ENCODE data around the gene H2BW2. TPM values are rescaled to one million over a fixed set of nuclear protein-coding genes. Genes with fewer than 3 reads are reported as not detected.

Gene H2BW2
- total and polyA plus RNA-seq, 7 donors: not detected

DNA sequence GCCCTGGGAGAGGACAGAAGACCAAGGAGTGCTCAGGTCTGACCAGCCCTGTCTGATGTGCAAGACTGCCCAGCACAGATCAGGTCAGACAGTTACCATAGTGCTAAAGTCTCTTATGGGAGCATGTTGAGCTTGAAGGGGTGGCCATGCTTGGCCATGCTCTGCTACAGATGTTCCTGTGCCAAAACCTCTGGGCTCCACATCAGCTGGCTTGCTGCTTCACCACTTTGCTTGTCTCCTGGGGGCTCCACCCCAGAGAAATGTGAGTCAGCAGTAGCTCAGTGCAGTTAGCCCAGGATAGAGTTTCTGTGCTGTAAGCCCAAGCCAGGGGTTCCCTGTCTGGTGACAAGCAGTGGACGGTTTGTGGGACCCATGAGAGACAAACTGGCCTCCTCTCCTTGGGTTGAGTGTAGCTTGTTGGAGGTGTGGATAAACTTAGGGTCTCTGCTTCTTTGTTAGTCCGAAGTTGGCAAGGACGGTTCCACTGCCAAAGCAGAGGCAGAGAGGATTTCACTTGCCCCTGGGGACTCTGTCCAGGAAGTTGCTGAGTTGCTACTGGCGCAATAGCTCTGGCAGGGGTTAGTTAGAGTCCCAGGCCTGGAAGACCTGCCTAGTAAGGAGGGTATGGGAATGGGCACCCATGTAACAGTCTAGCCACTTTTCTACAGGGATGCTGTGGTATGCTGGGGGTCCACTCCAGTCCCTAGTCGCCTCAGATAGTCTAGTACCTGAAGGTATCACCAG, 45.0 kb downstream of the H2BW2 start:
- 46 to 57% (median 49%) methylated on average over 3 to 5 of the region's 5 CpGs for WGBS, 3 donors
- TF ChIP-seq, protein P1, sequence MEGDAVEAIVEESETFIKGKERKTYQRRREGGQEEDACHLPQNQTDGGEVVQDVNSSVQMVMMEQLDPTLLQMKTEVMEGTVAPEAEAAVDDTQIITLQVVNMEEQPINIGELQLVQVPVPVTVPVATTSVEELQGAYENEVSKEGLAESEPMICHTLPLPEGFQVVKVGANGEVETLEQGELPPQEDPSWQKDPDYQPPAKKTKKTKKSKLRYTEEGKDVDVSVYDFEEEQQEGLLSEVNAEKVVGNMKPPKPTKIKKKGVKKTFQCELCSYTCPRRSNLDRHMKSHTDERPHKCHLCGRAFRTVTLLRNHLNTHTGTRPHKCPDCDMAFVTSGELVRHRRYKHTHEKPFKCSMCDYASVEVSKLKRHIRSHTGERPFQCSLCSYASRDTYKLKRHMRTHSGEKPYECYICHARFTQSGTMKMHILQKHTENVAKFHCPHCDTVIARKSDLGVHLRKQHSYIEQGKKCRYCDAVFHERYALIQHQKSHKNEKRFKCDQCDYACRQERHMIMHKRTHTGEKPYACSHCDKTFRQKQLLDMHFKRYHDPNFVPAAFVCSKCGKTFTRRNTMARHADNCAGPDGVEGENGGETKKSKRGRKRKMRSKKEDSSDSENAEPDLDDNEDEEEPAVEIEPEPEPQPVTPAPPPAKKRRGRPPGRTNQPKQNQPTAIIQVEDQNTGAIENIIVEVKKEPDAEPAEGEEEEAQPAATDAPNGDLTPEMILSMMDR (IDR thresholded peaks at IDR 0.05): no peak
- ATAC-seq (no peak), DNase-seq (no peak)
- Histone ChIP-seq H3K27me3 (ENCODE audit: insufficient read depth in 3 of 3, low read length in 2 of 3) (peaks cover 0 to 27% (median 0%) of the 10 kb centered on the region in 3 donors), H3K9me3 (no peaks in the 10 kb centered on the region), H3K4me1 (no peaks in the 10 kb centered on the region), H3K4me3 (no peak overlapping the region), H3K27ac (no peak overlapping the region), H3K36me3 (ENCODE audit: insufficient read depth in 1 of 2, low read depth in 1 of 2) (no peaks in the 10 kb centered on the region)
- intact Hi-C loops (cut with DNase I): no loop called here

DNA sequence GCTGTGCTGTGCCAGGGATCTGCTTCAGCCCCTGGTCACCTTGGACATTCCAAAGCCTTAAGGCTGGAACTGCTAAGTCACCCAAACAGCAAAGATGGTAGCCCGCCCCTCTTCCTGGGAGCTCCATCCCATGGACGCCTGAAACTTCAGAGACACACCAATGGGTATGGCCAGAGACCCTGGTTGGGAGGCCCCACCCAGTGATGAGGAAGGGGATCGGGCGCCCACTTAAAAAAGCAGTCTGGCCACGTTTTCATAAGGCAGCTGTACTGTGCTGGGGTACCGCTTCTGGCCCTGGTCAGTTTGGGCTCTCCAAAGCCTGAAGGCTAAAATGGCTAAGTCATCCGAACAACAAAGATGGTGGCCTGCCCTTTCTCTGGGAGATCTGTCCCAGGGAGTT, 45.7 kb downstream of the H2BW2 start:
- Histone ChIP-seq H3K27me3 (ENCODE audit: insufficient read depth in 3 of 3, low read length in 2 of 3) (peaks cover 0 to 30% (median 0%) of the 10 kb centered on the region in 3 donors), H3K36me3 (ENCODE audit: insufficient read depth in 1 of 2, low read depth in 1 of 2) (no peaks in the 10 kb centered on the region), H3K4me3 (no peak overlapping the region), H3K9me3 (no peaks in the 10 kb centered on the region), H3K4me1 (no peaks in the 10 kb centered on the region), H3K27ac (no peak overlapping the region)
- WGBS, 3 donors: 84 to 90% (median 90%) methylated on average over 6 to 7 of the region's 7 CpGs
- intact Hi-C loops (cut with DNase I): no loop called here
- no peak for ATAC-seq
- DNase-seq: no peak
- TF ChIP-seq, protein P1 (IDR thresholded peaks at IDR 0.05): no peak

DNA sequence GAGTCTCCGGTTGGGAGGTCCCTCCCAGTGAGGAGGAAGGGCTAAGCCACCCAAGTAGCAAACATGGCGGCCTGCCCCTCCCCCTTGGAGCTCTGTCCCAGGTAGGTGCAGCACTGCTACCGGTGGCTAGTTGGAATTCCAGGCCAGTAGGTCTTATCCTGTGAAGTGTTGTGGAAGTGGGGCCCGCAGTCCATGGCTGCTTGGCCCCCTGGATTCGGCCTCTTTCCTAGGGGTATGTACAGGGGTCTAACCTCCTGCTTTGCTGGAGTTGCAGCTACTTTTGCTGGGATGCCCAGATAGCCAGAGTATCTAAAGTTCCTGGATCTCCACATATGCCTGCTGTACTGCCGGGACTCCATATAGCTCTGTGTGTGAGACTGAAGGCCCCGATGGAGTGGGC, 46.2 kb downstream of the H2BW2 start:
- H3K27ac ChIP-seq: no peak overlapping the region
- H3K4me3 ChIP-seq: no peak overlapping the region
- H3K4me1 ChIP-seq: no peaks in the 10 kb centered on the region
- TF ChIP-seq, protein P1 (IDR thresholded peaks at IDR 0.05): no peak
- ATAC-seq (no peak), DNase-seq (no peak)
- peaks cover 0 to 30% (median 0%) of the 10 kb centered on the region in 3 donors for H3K27me3 ChIP-seq (ENCODE audit: insufficient read depth in 3 of 3, low read length in 2 of 3)
- intact Hi-C loops (cut with DNase I): no loop called here
- no peaks in the 10 kb centered on the region for H3K36me3 ChIP-seq (ENCODE audit: insufficient read depth in 1 of 2, low read depth in 1 of 2)
- no peaks in the 10 kb centered on the region for H3K9me3 ChIP-seq
- WGBS, 3 donors: 78 to 90% (median 87%) methylated on average over 2 to 7 of the region's 7 CpGs

Other genes starting within 250 kb of the H2BW2 start
- gene RAB9B, start 207.7 kb upstream of the H2BW2 start, total RNA-seq: 10 to 100 TPM in 1 of 4 donors, 1 to 10 TPM in 3; 1.9 to 15.2 (median 5.3) TPM
- gene RAB9B, start 207.7 kb upstream of the H2BW2 start, polyA plus RNA-seq: 1 to 10 TPM in 2 of 3 donors, under 1 TPM in 1; 0.47 to 4.2 (median 1.7) TPM
- gene TMSB15B, start 77.3 kb upstream of the H2BW2 start, total RNA-seq: 1 to 10 TPM in 1 of 4 donors, under 1 TPM in 1, not detected in 2; 0.26 to 1.0 TPM
- gene TMSB15B, start 77.3 kb upstream of the H2BW2 start, polyA plus RNA-seq: under 1 TPM; 0.19 to 0.53 (median 0.46) TPM
- not detected for gene H2BW1, start 26.2 kb upstream of the H2BW2 start, total RNA-seq
- gene H2BW1, start 26.2 kb upstream of the H2BW2 start, polyA plus RNA-seq: not detected
- gene TMSB15C, start 36.3 kb downstream of the H2BW2 start, total RNA-seq: under 1 TPM in 3 of 4 donors, not detected in 1; 0.11 to 0.17 (median 0.15) TPM
- under 1 TPM; 0.05 to 0.35 (median 0.08) TPM for gene TMSB15C, start 36.3 kb downstream of the H2BW2 start, polyA plus RNA-seq
- under 1 TPM in 2 of 4 donors, not detected in 2; 0.07 to 0.13 TPM for gene ZCCHC18, start 72.6 kb downstream of the H2BW2 start, total RNA-seq
- under 1 TPM; 0.05 to 0.11 (median 0.08) TPM for gene ZCCHC18, start 72.6 kb downstream of the H2BW2 start, polyA plus RNA-seq
- gene SLC25A53, start 117.1 kb downstream of the H2BW2 start, total RNA-seq: 1 to 10 TPM; 4.9 to 8.3 (median 5.1) TPM
- gene SLC25A53, start 117.1 kb downstream of the H2BW2 start, polyA plus RNA-seq: 10 to 100 TPM in 1 of 3 donors, 1 to 10 TPM in 2; 3.2 to 11.0 (median 6.5) TPM
- gene FAM199X, start 126.5 kb downstream of the H2BW2 start, total RNA-seq: 10 to 100 TPM; 12.0 to 17.1 (median 14.6) TPM
- 10 to 100 TPM in 1 of 3 donors, 1 to 10 TPM in 2; 6.1 to 16.5 (median 7.3) TPM for gene FAM199X, start 126.5 kb downstream of the H2BW2 start, polyA plus RNA-seq
- gene ESX1, start 215.0 kb downstream of the H2BW2 start, total RNA-seq: not detected
- not detected for gene ESX1, start 215.0 kb downstream of the H2BW2 start, polyA plus RNA-seq

Data from psoas muscle (tissue), 8 donors.